NCI-H748 (cell line): ENCODE results near the gene ERCC6.

Source experiments
- DNase-seq: peaks from one replicate; lab custom pipeline; 2025; ENCODE audit not compliant: unreplicated experiment; lab: John Stamatoyannopoulos, UW

Gene ERCC6

DNA sequence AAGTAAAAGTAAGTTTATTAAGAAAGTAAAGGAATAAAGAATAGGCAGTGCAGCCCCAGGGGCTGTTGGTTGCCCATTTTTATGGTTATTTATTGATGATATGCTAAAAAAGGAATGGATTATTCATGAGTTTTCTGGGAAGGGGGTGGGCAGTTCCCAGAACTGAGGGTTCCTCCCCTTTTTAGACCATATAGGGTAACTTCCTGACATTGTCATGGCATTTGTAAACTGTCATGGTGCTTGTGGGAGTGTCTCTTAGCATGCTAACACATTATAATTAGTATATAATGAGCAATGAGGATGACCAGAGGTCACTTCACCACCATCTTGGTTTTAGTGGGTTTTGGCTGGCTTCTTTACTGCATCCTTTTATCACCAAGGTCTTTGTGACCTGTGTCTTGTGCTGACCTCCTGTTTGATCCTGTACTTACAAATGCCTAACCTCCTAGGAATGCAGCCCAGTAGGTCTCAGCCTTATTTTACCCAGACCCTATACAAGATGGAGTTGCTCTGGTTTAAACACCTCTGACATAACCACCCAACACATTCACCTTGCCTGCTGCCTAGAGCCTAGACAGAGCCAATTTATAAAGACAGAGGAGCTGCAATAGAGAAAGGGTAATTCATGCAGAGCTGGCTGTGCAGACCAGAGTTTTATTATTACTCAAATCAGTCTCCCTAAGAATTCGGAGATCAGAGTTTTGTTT, 10.9 kb upstream of the ERCC6 start:
- DNase-seq: no peak

DNA sequence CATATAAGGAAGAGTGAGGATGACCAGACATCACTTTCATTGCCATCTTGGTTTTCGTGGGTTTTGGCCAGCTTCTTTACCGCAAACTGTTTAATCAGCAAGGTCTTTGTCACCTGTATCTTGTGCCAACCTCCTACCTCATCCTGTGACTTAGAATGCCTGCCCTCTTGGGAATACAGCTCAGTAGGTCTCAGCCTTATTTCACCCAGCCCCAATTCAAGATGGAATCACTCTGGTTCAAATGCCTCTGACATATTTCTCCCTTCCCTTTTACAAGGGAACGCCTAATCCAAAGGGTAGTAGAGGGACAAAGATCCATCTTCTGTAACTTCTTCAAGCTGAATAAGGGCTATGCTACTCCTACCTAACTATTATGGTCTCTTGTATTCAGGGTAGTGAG, 4.7 kb upstream of the ERCC6 start:
- no peak for DNase-seq

DNA sequence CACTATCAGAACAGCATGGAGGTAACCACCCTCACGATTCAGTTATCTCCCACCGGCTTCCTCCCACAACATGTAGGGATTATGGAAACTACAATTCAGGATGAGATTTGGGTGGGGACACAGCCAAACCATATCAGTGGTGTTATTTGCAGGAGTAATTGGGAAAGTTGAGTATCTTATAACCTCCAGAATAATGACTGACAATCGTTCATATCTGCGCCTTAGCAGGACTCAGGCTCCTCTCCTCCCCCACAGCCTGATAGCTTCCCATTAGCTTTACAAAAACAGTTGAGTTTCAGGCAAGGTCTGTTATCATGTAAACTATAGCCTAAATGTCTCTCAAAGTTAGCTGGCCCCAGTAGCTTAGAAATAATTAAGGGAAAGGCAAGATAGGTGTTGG, 3.4 kb upstream of the ERCC6 start:
- no peak for DNase-seq

DNA sequence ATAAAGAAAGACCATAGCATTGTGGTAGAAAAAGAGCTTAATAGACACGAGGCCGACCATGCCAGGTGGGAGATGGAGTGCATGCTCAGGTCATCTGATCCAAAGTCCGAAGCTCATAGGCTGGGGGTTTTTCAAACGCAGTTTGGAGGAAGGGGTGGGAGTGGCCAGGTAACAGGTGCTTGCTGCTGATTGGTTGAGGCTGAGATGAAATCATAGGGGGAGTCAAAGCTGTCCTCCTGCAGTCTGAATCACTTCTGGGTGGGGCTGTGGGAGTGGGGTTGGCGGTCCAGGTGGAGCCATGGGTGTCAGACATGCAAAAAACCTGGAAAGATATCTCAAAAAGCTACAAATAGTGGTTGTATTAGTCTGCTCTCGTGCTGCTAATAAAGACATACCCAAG, 2.8 kb upstream of the ERCC6 start:
- no peak for DNase-seq

DNA sequence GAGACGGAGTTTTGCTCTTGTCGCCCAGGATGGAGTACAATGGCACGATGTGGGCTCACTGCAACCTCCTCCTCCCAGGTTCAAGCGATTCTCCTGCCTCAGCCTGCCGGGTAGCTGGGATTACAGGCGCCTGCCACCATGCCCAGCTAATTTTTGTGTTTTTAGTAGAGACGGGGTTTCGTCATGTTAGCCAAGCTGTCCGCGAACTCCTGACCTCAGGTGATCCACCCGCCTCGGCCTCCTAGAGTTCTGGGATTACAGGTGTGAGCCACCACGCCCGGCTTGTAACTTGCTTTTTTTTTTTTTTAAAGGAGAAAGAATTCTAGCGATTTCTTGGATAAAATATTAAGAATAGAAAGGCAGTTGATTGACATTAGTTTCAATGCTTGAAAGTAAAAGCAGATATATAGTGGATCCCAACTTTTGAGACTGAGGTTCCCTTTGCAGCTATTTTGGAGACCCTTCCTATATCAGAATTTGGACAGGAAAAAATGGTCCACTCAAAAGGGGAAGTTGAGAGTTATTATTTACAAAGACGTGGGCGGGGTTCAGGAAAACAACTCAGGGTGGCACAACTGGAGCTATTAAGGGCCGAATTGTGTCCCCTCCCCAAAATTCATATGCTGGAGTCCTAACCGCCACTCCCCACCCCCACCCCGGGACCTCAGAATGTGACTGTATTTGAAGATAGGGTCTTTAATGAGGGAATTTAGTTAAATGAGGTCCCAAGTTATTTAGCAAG, 1.3 kb upstream of the ERCC6 start:
- no peak for DNase-seq

DNA sequence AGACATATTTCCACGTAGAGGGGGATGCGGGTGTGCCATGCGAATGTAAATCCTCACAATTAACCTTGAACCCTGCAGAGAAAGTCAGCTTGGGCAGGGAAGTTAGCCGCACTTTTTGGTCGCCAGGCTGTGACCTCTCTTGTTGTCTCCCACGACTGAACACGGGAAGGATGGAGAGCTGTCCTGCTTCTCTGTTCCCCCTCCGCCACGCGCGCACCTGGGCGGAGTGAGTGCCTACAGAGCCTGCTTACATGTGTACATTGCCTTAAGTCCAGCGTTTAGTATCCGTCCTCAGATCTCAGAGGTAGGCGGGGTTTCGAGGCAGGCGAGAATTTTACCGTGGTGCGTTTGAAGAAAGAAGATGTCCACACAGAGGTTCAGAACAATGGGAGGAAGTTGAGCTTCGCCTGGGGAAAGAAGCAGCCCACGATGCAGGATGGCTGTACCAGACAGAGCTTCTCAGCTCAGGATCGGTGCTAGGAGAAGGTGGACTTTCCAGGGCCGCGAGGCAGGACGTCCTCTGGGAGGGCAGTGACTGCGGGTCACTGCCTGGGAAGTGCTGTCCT, 482 bp upstream of the ERCC6 start:
- peak; percentile 57 for DNase-seq

DNA sequence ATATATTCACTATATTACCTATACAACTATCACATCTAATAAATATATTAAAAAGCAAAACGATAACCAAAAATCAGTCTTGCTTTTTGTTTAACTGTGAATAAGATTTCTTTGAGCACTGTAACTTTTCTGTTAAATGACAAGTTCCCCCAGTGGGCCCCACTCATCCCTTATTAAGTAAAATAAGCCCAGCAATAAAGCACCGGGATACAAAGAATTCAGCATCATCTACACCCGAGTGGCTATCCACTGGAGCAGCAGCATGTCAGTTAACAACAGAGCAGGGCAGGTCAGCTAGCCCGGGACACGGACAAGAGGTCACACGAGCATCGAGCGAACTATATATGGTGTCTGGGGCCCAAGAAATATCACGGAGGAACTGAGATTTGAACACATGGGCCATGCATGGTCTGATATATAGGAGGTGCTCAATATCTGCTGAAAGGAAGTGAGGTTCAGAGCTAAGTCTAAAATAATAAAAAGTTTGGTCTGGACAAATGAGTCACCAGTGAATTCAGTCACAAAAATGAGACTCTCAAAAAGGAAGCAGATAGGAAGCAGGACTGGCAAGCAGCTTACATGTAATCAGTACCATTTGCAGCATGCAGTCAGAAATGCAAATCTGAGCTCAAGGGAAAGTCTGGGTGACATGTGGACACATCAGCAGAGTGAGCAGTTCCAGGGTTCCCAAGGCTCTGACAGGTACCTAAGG, 4.1 kb downstream of the ERCC6 start:
- DNase-seq: no peak

DNA sequence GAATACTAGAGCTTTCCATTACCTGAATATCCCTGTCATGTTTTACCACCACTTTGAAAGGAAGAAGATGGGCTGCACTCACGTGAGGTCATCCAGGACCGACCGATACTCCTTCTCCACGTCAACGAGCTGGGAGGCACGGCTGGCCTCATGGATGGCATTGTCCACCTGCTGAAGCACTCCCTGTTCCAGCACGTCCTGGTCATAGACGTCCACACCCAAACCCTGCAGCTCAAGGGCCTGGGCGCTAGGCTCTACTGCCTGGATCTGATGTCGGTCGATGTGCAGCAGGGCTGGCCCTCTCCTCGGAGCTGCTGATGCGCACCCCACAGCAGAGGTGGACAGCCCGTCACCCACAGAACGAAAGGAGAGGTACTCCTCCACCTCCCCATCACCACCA, 6.5 kb downstream of the ERCC6 start:
- no peak for DNase-seq

DNA sequence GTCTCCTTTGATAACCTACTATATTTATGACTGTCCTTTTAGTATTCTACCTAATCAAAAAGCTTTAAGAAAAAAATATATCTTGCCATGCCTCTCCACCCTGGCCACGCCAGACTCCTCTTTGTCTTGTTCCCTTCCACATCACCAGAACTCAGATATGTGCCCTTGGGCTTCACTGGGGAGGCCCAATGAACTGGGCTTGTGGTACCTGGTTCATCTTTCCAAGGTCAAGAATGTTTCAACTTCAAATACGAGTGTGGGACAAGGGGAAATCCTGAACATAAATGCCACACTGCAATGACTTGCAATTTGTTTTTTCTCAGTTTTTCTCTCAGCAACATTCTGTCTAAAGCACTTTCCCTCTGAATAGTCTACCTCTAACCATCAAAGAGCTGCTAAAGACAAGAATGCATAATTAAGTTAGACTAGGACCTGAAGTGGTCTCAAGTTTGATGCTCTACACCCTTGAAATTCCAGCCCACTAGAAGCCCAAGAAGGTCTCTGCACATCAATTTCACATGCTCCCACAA, 9.9 kb downstream of the ERCC6 start:
- DNase-seq: no peak

DNA sequence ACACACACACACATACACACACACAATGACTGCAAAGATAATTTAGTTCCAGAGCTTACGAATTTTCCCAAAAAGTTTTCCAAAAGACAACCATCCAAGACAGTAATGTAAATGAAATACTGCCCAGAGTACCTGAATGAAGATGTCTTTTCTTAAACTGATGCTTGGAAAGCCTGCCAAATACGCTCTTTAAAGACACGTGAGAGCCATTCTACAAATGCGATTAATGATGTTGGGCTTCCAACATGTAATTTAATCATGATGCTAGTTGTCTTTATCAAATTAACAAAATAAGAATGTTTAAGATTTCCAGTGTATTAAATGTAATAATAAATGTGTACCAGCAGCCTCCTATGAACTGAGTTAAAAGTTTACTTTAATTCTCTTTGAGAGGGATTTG, 11.1 kb downstream of the ERCC6 start:
- no peak for DNase-seq

DNA sequence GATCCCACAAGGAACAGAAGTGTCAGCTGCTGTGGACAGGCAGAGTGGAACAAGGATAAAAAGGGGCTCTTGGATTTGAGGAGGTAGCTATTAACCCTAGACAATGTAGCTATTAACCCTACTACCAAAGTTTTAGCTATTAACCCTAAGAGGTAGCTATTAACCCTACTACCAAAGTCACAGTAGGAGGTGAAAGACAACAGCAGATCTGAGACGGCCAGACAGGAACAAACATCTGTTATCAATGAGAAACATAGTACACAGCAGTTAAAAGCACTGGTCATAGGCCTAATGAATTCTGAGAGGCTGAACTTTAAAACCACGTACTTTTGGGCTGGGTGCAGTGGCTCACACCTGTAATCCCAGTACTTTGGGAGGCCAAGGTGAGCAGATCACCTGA, 11.9 kb downstream of the ERCC6 start:
- DNase-seq: no peak

DNA sequence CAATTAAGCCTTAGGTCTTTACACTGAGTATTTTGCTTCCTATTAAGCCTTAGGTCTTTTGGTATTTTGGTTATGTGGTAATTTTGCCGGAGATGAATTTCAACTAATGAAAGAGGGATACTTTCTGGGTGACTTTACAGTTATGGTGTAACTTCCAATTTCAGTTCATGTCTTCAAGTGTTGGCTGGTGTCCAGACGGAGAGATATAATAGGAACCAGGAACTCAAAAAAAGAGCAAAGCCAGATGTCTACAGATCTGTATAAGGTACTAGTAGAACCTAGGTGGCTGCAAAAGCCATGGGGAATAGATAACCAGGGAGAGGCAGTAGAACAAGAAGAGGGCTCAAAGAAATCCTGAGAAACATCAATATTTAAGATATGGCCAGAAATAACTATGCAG, 12.3 kb downstream of the ERCC6 start:
- no peak for DNase-seq

DNA sequence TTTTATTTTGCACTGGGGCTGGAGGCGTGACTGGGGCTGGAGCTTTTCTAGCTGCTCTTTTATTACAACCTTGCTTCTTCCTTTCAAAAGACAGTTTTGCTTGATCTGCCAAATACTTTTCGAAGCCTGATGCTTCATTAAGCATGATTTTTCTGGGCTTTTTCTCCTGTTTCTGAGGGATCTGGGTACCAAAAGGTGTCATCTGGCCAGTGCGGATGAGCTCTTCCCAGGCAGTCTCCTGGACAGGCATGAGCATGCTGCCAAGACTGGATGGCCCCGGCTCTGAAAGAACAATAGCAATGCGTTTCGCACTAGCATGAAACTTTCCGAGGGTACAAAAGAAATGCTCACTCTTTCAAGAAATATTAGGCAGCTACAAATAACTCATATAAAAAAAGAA, 14.4 kb downstream of the ERCC6 start:
- DNase-seq: no peak

DNA sequence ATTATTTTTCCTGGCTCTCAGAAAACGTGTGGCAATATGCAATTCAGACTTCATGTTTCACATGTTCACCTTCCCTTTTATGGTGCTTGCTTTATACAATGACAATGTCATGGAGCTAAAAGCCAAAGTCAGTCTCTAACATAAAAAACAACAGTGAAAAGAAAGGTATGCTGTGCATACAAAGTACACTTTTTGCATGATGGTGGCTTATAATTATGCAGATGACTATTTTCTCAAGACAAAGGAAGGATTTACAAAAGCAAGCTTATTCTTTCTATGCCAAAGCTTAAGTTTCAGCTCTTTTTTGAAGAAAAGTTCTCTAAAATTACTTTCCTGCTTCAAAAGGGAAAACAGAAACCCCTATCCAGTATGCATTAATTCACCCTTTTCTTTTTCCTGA, 15.6 kb downstream of the ERCC6 start:
- DNase-seq: no peak

DNA sequence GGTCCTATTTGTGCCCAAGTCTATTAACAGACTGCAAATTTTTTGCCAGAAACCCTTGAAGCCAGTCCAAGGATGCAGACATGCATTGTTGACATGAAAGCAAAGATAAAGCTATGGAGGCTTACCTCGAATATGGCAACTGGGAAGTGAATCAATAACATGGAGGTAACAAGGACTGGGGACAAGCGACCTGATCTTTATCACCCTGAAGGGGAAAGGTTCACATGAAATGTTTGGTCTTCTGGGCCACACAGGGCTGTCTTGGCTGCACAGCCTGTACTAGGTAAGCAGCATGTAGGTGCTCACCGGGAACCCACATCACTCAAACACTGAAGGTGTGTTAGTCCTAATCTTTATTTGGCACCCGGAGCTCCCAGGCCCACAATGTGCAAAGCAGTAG, 17.9 kb downstream of the ERCC6 start:
- DNase-seq: no peak

DNA sequence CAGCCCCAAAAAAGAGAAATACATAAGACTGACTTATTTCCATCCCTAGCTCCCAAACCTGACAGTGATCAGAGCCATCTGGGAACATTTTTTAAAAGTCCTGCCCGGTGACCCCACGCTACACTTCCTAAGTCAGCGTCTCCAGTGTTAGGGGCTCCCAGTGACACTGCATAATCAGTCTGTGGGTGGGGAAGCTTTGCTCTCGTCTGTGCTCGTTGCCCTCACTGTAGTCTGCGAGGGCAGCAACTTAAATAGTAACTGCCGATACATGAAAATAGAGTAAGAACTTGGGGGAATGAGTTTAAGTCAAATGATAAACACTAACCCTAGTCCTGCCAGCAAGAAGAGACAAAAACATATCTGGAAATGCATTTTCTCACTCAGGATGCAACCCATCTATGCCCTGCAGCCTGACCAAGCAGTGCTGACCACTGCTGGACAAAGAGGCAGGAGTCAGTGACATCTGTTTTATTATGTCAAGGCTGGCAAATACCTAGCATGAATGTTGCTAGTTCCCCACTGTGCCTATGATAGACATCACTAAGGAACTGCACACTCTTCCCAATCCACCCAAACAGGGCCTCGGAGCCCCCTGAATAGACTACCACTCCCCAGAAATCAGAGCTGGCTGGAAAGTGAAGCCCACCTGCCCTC, 18.7 kb downstream of the ERCC6 start:
- no peak for DNase-seq

DNA sequence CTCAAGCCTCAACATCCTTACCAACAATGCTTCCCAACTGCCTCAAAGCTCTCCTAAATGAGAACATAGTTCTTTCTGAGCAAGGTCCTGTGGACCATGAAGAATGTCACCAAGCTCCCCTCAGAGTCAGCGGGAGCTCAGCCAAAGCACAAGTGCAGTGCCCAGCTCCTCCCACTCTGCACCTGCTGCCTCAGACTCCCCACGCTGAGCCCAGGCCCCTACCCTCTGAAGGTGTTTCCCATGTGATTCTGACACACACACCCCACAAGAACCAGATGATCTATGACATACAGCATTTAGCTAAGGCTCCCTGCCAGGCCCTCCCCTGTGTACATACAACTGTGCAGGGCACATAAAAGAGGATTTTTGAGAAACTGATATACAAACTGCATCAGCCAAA, 19.2 kb downstream of the ERCC6 start:
- DNase-seq: no peak

DNA sequence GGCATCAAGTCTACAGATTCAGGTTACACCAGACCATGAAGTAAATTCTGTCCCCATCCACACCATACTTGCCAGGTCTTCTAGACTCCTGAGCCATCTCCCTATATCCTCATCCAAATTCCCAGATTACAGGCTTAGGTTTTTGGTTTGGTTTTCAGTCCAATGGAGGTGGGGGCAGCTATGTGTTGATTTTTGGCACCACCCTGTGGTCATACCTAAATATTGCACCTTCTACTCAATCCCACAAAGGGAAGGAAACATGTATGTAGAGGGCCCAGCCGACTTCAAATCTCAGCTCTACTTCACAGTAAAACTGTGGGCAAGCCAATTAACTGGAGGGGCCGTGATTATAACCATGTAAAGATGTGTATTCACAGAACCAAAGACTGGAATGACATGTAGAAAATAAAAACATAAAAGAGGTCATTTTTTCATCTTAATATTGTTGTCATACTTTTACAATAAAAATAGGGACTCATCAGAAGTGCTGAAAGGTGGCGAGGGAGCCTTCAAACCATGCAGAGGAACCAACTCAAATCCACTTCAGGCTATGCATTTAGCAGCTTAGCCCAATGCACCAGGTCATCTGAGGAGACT, 19.8 kb downstream of the ERCC6 start:
- DNase-seq: peak; percentile 39

DNA sequence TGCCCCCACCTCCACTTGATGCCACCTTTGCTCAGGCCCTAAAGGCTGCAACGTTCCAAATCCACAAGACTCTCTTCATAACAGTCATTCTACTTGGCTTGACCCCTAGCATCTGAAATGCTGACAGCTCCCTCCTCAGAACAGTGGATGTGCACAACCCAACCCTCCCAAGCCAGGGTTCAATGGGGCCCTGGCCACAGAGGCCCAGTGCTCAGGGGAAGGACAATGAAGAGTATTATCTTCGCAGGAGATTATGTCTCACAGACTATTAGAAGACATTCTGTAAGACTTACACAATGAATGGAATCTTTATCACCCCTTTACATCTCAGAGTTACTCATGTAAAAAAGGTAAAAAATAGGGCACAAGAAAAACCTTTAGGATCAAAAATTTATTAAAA, 20.4 kb downstream of the ERCC6 start:
- no peak for DNase-seq

DNA sequence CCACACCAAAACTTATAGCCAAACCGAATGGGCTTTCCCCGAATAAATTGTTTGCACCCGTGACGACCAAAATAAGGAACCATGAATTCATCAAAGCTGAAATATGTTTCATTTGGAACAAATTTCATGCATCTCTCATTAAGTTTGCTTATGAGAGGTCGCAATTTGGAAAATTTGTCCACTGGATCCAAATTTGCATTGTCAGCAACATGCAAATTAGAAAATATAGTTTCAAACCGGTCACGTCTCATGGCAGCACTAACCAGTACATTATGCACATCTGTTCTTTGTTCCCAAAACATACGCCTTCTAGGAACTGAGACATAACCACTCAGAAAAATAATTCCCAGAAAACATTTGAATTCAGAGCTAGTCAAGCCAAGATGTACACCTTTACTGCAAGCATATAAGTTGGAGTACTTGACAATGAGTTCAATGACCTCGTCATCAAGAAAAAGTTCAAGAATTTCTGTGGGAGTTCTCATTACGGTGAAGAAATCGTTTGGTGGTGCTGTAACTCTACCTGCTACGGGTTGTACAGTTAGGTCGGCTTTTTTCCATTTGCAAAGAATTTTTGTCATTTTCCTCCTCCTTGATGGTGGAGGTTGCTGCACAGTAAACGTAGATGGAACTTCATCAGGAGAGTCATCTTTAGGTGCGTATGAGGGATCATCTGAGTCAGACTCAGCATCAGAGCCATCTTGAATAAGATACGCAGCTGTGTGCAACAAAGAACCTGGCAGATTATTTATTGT, 22.5 kb downstream of the ERCC6 start:
- DNase-seq: no peak
